Eye (tissue), 1 donor: ENCODE measurements around the gene PDIA6.

Experiments used
- DNase-seq: peaks from one replicate; pipeline ENCODE4 v3.0.0-alpha.2; 2015

Gene PDIA6, protein sequence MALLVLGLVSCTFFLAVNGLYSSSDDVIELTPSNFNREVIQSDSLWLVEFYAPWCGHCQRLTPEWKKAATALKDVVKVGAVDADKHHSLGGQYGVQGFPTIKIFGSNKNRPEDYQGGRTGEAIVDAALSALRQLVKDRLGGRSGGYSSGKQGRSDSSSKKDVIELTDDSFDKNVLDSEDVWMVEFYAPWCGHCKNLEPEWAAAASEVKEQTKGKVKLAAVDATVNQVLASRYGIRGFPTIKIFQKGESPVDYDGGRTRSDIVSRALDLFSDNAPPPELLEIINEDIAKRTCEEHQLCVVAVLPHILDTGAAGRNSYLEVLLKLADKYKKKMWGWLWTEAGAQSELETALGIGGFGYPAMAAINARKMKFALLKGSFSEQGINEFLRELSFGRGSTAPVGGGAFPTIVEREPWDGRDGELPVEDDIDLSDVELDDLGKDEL

DNA sequence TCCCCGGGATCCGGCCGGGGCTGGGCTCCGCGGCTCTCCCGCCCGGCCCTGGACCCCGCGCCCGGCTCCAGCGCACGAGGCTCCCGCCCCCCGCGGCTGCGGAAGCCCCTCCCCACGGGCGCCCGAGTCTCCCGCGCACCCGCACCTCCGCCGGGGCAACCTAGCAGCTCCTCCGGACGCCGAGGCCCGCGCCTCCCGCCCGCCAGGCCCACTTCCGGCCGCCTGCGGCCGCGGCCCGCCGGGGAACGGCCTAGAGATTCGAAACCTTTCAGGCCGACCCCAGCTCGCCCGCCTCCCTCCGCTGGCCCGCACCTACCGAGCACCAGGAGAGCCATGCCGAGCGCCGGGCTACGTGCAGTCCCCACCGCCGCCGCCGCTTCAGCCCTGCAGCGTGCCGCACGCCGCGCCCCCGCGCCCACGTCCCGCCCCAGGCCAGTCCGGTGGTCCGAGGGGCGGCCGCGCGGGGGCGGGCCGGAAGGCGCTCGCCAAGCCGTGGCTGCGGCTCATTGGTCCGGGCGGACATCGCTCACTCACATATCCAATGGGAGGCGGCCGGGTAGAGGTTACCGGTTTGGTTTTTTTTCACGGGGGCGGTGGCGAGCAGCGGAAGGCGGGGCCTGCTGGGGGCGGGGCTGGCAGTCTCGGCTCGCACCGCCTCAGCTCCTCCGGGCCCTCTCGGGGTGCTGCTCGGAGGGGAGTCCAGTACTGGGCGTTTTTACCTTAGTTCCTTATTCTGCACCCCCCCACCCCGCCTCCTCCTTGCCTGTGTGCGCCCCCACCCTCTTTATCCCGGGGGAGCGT, at the start of gene PDIA6:
TSS of gene PDIA6 (minus strand) at position 424 of the 801 bp plus-strand sequence. CDS start at position 335, 89 bp downstream.
- peak; percentile 98 for DNase-seq

DNA sequence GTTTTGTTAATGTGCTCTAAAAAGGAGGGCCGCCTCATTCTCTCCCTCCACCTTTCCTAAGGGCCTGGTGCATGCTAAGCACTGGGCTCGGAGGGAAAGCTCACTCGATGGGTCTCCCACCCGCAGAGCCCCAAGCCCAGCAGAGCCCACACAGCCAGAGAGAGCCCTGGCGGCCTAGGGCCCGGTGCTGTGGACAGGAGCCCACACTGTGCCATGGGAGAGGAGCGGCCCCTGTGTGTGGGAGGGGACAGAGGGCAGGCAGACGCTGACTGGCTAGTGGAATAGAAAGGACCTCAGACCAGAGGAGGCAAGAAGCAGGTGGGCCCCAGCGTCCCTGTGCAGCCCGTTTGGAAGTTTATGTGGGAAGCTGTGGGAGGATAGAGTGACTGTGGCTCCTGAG, 49.7 kb upstream of the PDIA6 start:
- DNase-seq = no peak

DNA sequence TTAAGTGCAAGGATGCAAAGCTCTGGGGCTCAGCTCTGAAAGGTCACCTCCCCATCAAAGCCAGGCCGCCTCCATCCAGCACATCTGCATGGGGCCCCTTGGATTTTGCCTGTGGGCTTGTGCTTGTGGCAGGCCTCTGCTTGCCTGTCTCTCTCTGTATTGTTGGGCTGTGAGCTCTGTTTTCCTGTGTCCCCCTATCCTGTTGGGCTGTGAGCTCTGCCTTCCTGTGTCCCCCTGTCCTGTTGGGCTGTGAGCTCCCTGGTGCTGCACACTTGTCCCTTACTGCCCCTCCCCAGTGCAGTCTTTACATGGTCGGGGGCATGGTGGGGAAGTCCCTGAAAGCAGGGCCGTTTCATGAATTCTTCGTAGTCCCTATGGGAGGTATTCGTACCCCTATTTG, 49.2 kb upstream of the PDIA6 start:
- DNase-seq = no peak

DNA sequence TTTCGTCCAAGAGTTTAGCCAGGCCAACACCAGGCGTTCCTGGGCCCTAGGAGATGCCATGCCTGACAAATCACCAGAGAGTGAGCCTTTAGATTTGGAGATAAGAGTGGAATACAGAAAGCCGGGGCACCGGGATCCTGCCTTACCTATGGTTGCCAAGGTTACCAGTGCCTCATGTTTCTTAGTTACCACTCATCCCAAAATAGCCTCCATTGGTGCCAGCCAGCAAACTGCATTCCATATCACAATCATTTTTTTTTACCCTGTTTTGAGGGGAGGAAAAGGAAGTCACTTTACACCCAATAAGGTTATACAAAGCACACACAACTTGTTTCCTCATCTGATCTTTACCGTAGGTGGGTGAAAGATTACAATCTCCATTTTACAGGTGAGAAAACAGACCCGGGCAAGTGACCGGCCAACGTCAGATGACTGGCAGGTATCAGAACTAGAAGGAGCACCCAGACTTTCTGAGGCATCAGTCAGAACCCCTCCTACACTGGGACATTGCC, 48.3 kb upstream of the PDIA6 start:
- DNase-seq = no peak

DNA sequence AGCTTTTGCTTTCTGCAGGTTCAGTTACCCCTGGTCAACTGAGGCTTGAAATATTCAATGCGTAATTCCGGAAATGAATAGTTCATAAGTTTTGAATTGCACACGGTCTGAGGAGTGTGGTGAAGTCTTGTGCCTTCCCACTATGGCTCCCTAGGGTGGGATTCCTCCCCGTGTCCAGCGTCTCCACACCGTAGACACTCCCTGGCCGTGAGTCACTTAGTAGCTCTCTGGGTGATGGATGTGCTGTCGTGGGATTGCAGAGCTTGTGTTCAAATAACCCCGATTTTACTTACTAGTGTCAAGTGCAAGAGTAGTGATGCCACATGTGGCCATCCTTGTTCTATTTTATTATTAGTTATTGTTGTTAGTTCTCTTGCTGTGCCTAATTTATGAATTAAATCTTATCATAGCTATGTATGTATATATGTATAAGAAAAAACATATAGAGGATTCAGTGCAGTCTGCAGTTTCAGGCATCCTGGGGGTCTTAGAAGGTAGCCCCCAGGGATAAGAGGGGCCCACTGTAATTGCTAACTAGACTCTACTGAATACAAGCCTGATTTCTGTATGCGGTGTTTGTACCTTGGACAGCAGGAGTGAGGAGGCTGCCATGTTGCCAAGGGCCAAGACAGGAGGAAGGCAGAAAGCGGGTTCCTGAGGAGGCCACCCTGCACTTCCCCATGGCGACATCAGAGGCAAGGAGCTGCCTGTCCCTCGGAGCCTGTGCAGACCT, 47.7 kb upstream of the PDIA6 start:
- DNase-seq = no peak

DNA sequence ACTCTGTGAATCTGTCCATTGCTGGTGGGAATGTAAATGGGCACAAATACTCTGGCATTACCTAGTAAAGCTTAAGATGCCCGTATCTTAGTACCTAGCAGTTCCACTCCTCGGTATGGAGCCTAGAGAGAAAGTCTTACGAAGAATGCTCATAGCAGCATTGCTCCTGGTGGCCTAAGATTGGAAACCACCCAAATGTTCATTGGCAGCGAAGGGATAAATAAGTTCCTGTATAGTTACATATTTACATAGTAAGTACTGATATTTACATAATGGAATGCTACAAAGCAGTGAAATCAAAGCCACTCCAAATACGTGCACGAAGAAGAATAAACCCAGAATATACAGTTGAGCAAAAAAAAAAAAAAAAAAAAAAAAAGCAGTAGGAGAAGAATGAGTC, 46.7 kb upstream of the PDIA6 start:
- no peak for DNase-seq

DNA sequence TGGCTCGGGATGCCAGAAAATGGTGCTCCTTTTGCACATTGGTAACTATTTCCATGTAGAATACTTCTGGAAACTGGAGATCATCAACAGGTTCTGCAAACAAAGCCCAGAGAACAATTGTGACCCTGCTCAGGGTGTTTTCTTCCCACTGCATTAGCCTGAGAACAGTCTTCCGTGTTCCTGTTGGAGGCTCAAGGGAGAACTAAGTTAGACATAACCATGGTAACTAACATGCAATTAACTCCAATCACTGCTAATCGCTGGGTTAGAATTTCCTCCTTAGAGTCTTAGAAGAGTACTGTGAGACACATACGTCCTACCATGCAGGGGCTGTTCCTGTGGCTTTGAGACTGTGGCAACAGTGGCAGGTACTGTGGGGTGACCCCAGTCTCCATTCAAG, 36.0 kb upstream of the PDIA6 start:
- DNase-seq = no peak

DNA sequence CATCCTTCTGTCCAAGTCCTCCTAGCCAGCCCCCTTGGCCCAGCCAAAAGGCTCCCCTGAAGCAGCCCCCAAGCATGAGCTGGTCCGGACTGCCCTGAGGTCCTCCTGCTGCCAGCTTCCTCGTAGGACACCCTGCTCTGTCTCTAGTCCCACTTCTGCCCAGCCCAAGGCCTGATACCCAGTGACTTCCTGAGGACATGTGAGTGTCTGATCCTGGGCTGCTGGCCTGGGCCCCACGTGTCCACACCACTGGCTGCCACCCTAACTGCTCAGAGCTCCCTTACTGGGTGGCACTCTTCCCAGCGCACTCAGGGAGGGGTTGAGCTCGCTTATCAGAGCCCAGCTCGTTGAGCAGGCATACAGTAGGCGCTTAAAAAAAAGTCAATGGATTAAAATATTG, 34.4 kb upstream of the PDIA6 start:
- DNase-seq = no peak

DNA sequence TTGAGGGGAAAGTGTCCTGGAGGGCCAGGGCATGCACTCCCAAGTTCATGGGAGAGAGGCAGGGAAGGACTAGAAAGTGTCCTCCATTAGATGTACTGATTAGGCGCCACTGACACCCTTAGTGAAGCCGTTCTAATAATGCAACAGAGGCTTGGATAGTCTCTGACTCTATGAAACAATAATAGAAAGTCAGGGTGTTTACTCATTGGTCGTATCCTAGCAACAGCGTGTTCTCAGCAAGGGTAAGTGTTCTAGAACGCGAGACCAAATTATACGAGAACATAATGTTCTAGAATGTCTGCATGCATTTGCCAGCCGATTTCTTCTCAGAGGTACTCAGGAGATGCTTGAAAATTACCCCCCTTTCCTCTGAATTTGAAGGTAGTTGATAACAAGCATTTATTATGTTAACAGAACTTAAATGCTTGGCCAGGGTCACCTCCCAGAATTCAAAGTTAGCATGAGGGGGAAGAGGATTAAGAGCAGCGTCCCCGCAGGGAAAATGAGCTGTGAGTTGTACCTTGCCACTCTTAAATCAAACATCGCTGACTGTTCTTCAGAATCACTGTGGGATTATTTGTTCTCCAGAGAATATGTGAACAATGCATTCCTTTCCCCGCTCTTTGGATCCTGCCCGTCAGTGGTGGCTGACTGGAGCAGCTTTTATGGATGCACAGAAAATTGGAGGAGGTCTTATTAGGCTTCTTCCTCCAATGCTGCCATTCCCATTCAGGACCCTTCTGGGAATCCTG, 33.7 kb upstream of the PDIA6 start:
- DNase-seq = no peak

DNA sequence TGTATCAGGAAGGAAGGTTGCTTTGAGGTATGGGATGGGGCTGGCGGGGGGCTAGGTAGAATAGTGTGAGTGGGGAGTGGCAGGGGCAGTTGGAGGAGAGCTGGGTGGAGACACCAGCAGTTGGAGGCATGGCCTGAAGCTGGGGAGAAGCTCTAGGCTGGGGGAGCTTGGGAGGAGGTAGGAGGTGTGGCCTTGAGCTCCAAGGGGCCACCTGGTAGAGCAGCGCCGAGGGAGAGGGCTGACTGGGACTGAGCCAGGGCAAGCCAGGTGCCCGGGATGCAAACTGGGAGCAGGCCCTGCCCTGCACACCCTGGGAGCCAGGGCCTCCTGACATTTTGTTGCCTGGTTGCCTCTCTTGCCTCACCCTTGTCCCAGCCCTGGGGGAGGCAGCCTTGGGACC, 33.1 kb upstream of the PDIA6 start:
- no peak for DNase-seq

DNA sequence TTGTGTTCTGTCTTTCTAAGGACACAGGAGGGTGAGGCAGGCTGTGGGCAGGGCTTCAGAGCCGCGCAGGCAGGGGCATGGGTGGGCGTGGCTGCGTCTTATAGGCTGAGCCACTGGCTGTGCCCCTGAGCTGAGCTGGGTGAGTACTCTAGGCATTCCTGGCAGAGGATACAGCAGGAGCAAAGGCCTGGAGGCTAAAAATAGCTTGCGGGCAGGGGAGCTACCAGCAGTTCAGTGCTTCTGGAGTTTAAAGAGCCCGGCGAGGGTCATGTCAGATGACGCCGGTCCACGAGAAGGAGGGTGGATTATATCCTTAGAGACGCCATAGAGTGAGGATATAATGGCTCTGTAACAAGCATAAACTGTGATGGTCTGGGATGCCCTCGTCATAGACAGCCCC, 31.5 kb upstream of the PDIA6 start:
- DNase-seq = peak; percentile 73

DNA sequence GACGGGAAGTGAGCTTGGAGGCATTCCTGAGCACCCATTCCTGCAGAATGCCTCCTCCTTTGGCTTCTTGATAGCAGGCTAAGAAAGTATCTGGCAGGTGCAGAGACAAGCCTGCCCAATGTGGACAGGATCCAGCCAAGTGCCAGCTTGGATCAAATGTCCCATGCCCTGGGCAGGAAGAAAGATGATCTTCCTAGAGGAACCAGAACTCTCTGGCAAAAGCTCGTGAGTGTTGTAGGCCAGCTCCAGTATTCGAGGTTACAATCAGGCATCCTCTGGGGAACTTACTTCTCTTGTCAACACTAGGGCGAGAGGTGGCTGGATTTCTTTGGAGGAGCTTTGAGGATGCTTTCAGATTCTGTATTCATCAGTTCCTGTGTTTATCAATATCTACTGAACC, 29.9 kb upstream of the PDIA6 start:
- no peak for DNase-seq

DNA sequence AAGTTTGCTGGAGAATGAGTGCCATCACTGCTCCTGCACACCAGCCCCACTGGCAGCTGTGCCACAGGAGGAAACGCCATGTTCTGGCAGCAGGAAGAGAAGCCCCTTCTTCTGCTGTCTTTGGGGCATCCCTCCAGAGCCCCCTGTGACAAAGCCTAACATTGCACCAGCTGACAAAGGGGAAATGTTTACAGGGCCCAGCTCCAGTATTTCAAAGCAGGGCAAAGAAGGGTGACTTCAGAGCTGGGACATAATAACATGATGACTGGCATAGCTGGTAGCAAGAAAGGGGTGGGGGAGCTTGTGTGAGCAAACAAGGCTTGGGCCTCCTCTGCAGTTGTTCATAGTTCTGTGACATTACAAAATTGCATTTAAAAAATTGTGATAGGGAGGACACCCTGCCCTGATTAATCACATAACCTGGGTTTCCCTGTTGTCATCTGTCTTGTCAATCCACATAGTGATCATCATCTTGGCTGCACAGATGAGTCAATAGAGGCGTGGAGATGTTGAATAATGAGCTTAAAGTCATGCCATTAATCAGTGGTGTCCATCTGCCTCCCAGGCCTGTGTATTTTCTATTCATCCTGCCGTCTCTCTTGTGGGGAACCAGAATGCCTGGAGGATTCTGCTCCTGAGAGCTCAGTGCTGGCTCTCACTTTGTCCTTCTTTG, 29.1 kb upstream of the PDIA6 start:
- no peak for DNase-seq

DNA sequence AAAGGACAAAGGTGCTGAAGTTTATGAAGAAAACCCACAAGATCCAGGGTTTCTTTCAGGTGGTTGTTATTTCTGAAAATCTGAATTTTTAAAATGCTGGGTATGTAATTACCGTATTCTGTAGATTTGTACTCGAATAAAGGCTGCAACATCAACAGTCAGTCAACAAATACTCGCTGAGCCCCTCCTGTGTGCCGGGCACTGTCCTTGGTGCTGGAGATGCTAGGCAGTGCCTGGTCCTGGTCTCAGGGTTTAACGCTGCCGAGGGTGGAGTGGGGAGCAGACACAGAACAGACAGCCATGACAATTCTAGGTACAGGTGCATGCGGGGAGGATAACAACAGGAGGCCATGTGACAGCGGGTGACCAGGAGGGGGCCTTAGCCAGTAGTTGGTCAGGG, 27.2 kb upstream of the PDIA6 start:
- peak; percentile 56 for DNase-seq

DNA sequence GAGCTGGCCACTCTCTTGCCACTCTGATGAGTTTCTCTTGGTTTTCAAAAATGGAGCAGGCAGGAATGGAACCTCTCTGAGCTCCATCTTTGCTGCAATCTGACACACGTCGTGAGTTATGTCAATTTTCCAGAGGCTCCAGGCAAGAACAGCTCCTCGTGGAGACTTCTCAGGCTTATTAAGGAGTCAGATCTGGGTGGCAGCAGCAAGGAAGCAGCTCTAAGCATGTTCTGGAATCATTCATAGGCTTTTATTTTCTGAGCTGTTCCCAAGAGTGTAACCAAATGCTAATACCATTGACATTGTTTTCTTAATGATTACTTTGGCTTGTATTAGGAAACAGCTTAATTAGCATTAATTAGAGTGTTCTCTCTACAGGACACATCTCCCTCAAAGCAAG, 26.1 kb upstream of the PDIA6 start:
- DNase-seq = no peak

DNA sequence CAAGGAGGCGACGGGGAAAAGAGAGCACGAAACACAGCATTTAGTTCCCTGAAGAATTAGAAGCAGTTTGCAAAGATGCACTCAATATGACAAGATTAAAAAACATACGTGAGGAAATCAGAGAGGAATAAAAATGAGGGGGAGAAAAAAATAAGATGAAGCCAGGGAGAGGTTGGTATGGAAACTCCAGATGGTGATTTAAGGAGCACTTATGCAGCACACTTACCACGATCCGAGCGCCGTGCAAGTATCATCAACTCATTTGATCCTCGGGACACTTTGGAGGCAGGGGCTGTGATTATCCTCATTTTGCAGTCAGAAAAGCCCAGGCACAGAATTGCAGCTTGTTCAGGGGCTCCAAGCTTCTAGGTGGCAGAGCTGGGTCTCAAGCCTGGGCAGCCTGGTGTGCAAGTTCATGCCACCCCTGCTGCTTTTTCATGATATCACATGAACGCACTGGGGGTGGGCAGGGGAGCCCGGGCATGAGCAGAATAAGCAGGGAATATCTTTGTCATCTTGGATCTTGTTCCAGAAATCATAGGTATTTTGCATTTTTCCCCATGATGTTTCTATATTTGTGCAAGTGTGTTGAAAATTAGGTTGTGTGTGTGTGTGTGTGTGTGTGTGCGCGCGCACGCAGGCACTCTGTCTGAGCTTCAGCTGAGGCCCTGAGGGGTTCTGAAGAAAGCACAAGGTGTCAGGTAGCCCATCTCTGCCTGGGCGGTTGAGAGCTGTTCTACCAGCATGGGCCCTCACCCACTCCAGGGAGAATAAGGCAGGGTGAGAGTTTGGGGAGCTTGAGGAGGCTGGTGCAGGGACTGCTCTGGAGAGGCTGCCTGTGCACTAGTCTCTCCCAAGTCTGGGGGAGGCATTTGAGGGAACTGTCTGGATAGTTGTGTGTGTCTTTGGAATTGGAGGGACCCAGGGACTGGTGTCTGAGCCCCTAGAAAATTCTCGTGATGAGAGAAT, 25.0 kb upstream of the PDIA6 start:
- no peak for DNase-seq

DNA sequence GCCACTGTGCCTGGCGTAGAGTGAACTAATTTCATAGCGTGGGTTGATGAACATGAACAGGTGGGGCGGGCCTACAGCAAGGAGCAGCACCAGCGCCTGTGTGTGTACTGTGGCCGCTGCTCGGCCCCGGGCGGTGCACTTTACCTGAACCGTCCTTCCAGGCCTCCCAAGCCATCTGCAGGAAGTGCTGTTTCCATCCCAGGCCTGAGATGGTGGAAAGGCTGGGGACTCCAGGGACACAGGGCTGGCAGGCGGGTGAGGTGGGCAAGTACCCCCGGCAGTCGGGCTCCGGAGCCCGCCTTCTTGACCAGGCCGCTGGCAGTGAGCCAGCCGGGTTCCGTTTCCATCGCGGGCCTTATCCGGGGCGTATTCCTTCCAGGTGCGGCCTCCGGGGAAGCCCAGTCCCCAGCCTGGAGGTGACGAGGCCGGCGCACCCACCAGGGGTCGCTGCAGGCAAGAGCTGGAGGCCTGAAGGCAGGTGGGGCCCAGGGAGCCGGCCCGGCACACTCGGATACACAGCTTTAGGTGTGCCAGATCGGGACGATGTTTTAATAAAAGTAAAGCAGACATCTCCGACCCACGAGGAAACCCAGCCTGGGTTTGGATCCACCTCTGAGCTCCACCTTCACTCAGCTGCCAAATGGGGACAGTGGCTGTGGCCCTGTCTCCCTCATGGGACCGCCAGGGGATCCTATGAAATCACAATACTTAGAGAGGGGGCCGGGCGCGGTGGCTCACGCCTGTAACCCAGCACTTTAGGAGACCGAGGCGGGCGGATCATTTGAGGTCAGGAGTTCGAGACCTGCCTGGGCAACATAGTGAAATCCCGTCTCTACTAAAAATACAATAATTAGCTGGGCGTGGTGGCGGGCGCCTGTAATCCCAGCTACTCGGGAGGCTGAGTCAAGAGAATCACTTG, 22.7 kb upstream of the PDIA6 start:
- peak; percentile 82 for DNase-seq

DNA sequence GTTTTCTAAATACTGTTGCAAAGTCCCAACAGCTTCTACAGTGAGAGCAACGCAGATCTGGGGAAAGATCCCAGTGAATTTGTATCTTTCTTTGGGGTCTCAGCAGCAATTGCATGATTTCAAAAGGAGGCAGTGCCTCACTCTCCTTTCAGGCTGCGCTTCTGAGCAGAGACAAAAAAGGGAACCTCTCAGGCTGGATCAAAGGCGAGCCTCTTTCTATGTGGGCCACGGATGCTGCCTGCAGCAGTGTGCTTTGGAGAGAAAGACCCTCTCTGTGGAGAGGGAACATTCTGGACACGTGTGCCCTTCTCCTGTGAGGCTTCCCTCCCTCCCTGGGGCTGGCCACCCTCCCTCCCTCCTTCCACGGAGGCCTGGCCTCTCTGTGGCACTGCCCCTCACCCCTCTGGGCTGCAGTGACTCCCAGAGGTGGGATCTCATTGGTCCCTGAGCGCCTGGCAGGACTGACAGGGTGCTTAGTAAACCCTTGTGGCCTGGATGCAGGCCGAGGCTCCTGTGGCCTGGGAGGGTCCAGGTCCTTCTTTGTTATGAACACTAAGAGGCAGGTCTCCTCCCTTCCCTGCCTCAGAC, 21.6 kb upstream of the PDIA6 start:
- no peak for DNase-seq

DNA sequence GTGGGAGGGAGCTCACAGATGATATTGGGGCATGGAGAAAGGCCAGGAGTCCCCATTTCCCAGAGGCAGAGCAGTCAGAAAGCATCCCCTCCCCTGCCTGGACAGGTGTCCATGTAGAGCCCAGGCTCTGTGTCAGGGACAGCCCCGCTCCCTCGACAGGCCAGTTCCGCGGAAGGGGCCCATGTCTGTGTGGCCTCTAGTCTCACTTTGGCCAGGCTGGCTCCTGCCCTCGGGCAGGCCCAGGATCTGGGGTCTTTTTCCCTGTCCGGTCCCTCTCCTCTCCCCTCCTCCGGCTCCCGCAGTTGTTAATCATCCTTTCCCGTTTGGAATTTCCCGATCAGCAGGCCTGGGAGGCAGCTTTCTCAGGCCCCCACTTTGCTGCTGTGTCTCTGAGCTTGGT, 20.4 kb upstream of the PDIA6 start:
- no peak for DNase-seq
